CD4-positive, alpha-beta T cell (primary cell): ENCODE measurements around the gene PCK1. TPM values are rescaled to one million over a fixed set of nuclear protein-coding genes. Genes with fewer than 3 reads are reported as not detected.

Experiments used
- ATAC-seq: fragments of 200-7000 bp; cut with Tn5 transposase; one replicate; pipeline ENCODE4 v1.10.0; 2022; ENCODE audit warnings: mild to moderate bottlenecking; ENCODE audit not compliant: poor library complexity
- CTCF ChIA-PET: fragments of 350-600 bp; sonication (Branson Sonifier 250); formaldehyde crosslinking; loops from one replicate; lab custom pipeline; 2021; ENCODE audit warnings: antibody characterized with exemption, inconsistent platforms; lab: Charles Lee
- POLR2A ChIA-PET: fragments of 350-600 bp; sonication (Branson Sonifier 250); formaldehyde crosslinking; loops from one replicate; lab custom pipeline; 2021; ENCODE audit warnings: antibody characterized with exemption, inconsistent platforms; lab: Charles Lee
- DNase-seq, 14 experiments: peaks; one replicate each; pipeline ENCODE4 v3.0.0-alpha.2; 2013 to 2020; ENCODE audit warnings: mixed read lengths in 2 of 14
- H3K27ac ChIP-seq, 2 donors: one replicate each; pipeline versions ENCODE4 v1.5.1 to v1.7.0; 2013; ENCODE audit warnings: low read length in 2 of 2, low read depth in 1 of 2, mild to moderate bottlenecking in 1 of 2
- H3K27me3 ChIP-seq, 2 experiments: 1 replicate in 1 of 2; 2 replicates in 1 of 2; pipeline versions ENCODE4 v1.6.1 to v1.7.0; 2013; ENCODE audit warnings: low read length in 2 of 2, control low read depth in 1 of 2, mild to moderate bottlenecking in 1 of 2, moderate library complexity in 1 of 2; ENCODE audit not compliant: insufficient read depth in 2 of 2, control insufficient read depth in 1 of 2
- H3K36me3 ChIP-seq: one replicate; pipeline ENCODE4 v1.6.1; 2013; ENCODE audit warnings: low read length, control low read depth; ENCODE audit not compliant: insufficient read depth
- H3K4me1 ChIP-seq: one replicate; pipeline ENCODE4 v1.6.1; 2013; ENCODE audit warnings: low read length, control low read depth; ENCODE audit not compliant: insufficient read depth
- H3K4me3 ChIP-seq: one replicate; pipeline ENCODE4 v1.5.1; 2013; ENCODE audit warnings: mild to moderate bottlenecking, low read length, moderate library complexity
- H3K9me3 ChIP-seq, 2 experiments: 1 replicate in 1 of 2; 2 replicates in 1 of 2; pipeline versions ENCODE4 v1.6.1 to v1.7.0; 2013; ENCODE audit warnings: low read length in 2 of 2, mild to moderate bottlenecking in 2 of 2, control low read depth in 1 of 2, moderate library complexity in 1 of 2; ENCODE audit not compliant: control insufficient read depth in 1 of 2, insufficient read depth in 1 of 2
- H3K27ac Mint-ChIP-seq: one replicate; pipeline ENCODE4 v1.8.0; 2020; ENCODE audit warnings: mixed read lengths
- H3K27me3 Mint-ChIP-seq: one replicate; pipeline ENCODE4 v1.8.0; 2021; ENCODE audit warnings: mixed read lengths
- H3K36me3 Mint-ChIP-seq: one replicate; pipeline ENCODE4 v1.8.0; 2021; ENCODE audit warnings: low read depth, mixed read lengths
- H3K4me1 Mint-ChIP-seq: one replicate; pipeline ENCODE4 v1.8.0; 2021; ENCODE audit warnings: low read depth, mixed read lengths
- H3K4me3 Mint-ChIP-seq: one replicate; pipeline ENCODE4 v1.8.0; 2020; ENCODE audit warnings: mild to moderate bottlenecking, mixed read lengths
- H3K9me3 Mint-ChIP-seq: one replicate; pipeline ENCODE4 v1.8.0; 2020; ENCODE audit warnings: mixed read lengths
- intact Hi-C, 2 experiments: fragments of 100-400 bp; cut with DNase I in 1 of 2; cut with micrococcal nuclease in 1 of 2; formaldehyde crosslinking; loops; one replicate each; pipeline versions ENCODE4 v1.15.1 to v1.9.0; 2023 to 2025; cut with DNase I, micrococcal nuclease
- total RNA-seq, 174 experiments: library from RNA in 2 of 174; stranded (reverse) in 2 of 174; gene quantifications; one replicate each; pipeline ENCODE4 v1.2.3 and lab custom pipeline; 2021 to 2026
- TF ChIP-seq, protein P1 (sequence below): fragments of 200-600 bp; IDR thresholded peaks from one replicate; pipeline ENCODE4 v1.8.0; 2022; ENCODE audit warnings: antibody characterized with exemption, mild to moderate bottlenecking

PCK1 gene
- total RNA-seq, 2 experiments from 2014 or later = not detected

DNA sequence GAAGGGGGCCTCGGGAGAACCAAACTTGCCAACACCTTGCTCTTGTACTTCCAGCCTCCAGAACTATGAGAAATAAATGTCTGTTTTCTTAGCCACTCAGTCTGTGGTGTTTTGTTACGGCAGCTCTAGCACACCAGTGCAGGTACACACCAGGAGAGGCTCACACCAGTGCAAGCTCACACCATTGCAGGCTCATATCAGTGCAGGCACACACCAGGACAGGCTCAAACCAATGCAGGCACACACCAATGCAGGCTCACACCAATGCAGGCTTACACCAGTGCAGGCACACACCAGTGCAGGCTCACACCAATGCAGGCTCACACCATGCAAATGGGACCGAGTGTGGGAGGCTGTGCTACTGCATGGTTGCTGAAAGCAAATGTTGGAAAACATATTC, 31.1 kb upstream of the PCK1 start:
- POLR2A ChIA-PET = no interaction called here
- no peak overlapping the region for H3K27ac Mint-ChIP-seq
- TF ChIP-seq, protein P1, sequence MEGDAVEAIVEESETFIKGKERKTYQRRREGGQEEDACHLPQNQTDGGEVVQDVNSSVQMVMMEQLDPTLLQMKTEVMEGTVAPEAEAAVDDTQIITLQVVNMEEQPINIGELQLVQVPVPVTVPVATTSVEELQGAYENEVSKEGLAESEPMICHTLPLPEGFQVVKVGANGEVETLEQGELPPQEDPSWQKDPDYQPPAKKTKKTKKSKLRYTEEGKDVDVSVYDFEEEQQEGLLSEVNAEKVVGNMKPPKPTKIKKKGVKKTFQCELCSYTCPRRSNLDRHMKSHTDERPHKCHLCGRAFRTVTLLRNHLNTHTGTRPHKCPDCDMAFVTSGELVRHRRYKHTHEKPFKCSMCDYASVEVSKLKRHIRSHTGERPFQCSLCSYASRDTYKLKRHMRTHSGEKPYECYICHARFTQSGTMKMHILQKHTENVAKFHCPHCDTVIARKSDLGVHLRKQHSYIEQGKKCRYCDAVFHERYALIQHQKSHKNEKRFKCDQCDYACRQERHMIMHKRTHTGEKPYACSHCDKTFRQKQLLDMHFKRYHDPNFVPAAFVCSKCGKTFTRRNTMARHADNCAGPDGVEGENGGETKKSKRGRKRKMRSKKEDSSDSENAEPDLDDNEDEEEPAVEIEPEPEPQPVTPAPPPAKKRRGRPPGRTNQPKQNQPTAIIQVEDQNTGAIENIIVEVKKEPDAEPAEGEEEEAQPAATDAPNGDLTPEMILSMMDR = no peak

DNA sequence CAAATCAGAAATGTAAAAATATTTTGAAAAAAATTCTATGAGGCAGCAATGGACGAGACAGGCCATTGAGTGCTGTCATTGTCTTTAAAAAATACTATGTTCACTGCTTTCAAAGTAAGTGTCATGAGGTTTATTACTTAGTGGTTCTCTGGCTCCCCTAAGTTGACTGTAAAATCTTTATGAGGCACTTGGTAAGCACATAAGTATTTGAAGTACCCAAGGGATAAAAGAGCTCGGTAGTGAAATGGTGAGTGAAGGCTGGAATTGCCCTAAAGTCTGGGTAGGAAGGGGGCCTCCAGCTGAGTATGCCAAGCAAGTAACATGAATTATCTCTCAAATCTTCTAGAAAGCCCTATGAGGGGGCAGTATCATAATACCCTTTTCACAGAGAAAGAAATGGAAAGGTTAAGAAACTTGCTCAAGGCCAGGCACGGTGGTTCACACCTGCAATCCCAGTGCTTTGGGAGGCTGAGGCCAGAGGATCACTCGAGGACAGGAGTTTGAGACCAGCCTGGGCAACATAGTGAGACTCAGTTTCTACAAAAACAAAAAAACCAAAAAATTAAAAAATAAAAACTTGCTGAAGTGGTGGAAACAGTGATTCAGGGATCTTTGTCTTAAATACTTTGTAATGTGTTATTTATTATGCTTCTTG, 30.5 kb upstream of the PCK1 start:
- DNase-seq = no peak
- no peak overlapping the region for H3K4me3 ChIP-seq
- Mint-ChIP-seq H3K4me1 (no peaks in the 10 kb centered on the region), H3K4me3 (no peak overlapping the region), H3K36me3 (no peaks in the 10 kb centered on the region), H3K27ac (no peak overlapping the region), H3K27me3 (peaks cover 19% of the 10 kb centered on the region), H3K9me3 (no peaks in the 10 kb centered on the region)
- no peaks in the 10 kb centered on the region for H3K4me1 ChIP-seq
- ChIA-PET CTCF (no interaction called here), POLR2A (no interaction called here)
- TF ChIP-seq, protein P1 = no peak
- H3K9me3 ChIP-seq = no peaks in the 10 kb centered on the region
- no peaks in the 10 kb centered on the region for H3K36me3 ChIP-seq
- ATAC-seq = no peak
- H3K27me3 ChIP-seq = peaks cover 0 to 3% of the 10 kb centered on the region in 2 experiments
- intact Hi-C loops = no loop called here
- H3K27ac ChIP-seq = no peak overlapping the region

More for the DNA sequence above, 31.1 kb upstream of the PCK1 start:
- Histone ChIP-seq H3K36me3 (no peaks in the 10 kb centered on the region), H3K9me3 (no peaks in the 10 kb centered on the region), H3K4me1 (no peaks in the 10 kb centered on the region), H3K27ac (no peak overlapping the region), H3K27me3 (peaks cover 0 to 3% of the 10 kb centered on the region in 2 experiments), H3K4me3 (no peak overlapping the region)
- DNase-seq (no peak), ATAC-seq (no peak)
- Mint-ChIP-seq H3K4me1 (no peaks in the 10 kb centered on the region), H3K27me3 (peaks cover 13% of the 10 kb centered on the region), H3K4me3 (no peak overlapping the region), H3K9me3 (no peaks in the 10 kb centered on the region), H3K36me3 (no peaks in the 10 kb centered on the region)
- intact Hi-C loops = no loop called here
- CTCF ChIA-PET = no interaction called here

DNA sequence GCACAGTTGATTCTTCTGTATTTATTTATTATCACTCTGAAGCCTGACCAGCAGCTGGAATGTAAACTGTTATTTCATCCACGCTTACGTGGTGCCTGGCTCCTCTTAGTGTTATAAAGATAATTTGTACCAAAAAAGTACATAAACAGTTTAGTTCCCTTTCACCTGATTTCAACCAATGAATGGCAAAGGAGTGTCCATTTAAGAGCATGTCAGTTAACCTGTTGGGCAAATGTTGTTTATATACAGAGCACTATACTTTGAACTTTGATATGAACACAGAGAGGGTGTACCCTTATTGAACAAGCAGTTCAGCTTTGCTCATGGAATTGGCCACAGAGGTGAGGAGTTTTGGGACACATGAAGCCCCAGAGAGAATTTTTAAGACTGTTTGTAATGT, 28.8 kb upstream of the PCK1 start:
- H3K27ac ChIP-seq = no peak overlapping the region
- no peaks in the 10 kb centered on the region for H3K4me1 Mint-ChIP-seq
- H3K4me3 ChIP-seq = no peak overlapping the region
- TF ChIP-seq, protein P1 = no peak
- no peaks in the 10 kb centered on the region for H3K36me3 Mint-ChIP-seq
- H3K27me3 ChIP-seq = peaks cover 6% of the 10 kb centered on the region in 2 experiments
- CTCF ChIA-PET = no interaction called here
- H3K4me3 Mint-ChIP-seq = no peak overlapping the region
- H3K9me3 ChIP-seq = no peaks in the 10 kb centered on the region
- no peaks in the 10 kb centered on the region for H3K4me1 ChIP-seq
- no peaks in the 10 kb centered on the region for H3K36me3 ChIP-seq
- intact Hi-C loops = no loop called here
- no peak for ATAC-seq
- no peak for DNase-seq
- H3K27me3 Mint-ChIP-seq = peaks cover 36% of the 10 kb centered on the region
- POLR2A ChIA-PET = no interaction called here
- H3K27ac Mint-ChIP-seq = no peak overlapping the region
- H3K9me3 Mint-ChIP-seq = no peaks in the 10 kb centered on the region
